Body of pancreas (tissue), 4 donors: ENCODE data around the gene HOXB3. TPM values are rescaled to one million over a fixed set of nuclear protein-coding genes. Genes with fewer than 3 reads are reported as not detected.

Experiments
- ATAC-seq: fragments of 150-250 bp; one replicate; pipeline ENCODE4 v1.9.1; 2016
- DNase-seq, 4 donors: peaks; one replicate each; pipeline ENCODE4 v3.0.0-alpha.2; 2019
- H3K27ac ChIP-seq, 4 donors: fragments of 200-600 bp; sonication (generic); 1 replicate in 3 of 4; 2 replicates in 1 of 4; pipeline versions ENCODE4 v1.5.1 to v1.6.1; 2016 to 2019; ENCODE audit warnings: mild to moderate bottlenecking in 1 of 4, mixed read lengths in 1 of 4, moderate library complexity in 1 of 4
- H3K27me3 ChIP-seq, 2 donors: fragments of 200-600 bp; sonication (generic); one replicate each; pipeline ENCODE4 v1.6.0; 2016; ENCODE audit warnings: mild to moderate bottlenecking in 1 of 2
- H3K36me3 ChIP-seq, 2 donors: fragments of 200-600 bp; sonication (generic); replicated peaks in 1 of 2; 2 replicates each; pipeline ENCODE4 v1.5.1; 2016; ENCODE audit warnings: low read depth in 2 of 2; ENCODE audit not compliant: insufficient read depth in 1 of 2
- H3K4me1 ChIP-seq: fragments of 200-600 bp; sonication (generic); one replicate; pipeline ENCODE4 v1.6.0; 2016
- H3K4me3 ChIP-seq, 2 donors: fragments of 200-600 bp; sonication (generic); 1 replicate in 1 of 2; 2 replicates in 1 of 2; pipeline ENCODE4 v1.5.1; 2016 to 2019
- H3K9me3 ChIP-seq, 3 donors: fragments of 200-600 bp; sonication (generic); 1 replicate in 2 of 3; 2 replicates in 1 of 3; pipeline ENCODE4 v1.5.1; 2016
- CTCF ChIP-seq, 7 experiments: fragments of 450-650 bp in 4 of 7; fragments of 200-600 bp in 3 of 7; sonication (generic) in 3 of 7; IDR thresholded peaks; one replicate each; pipeline ENCODE4 v1.5.1; 2016 to 2019; ENCODE audit warnings: antibody characterized with exemption in 7 of 7
- POLR2A ChIP-seq, 3 donors: fragments of 450-650 bp; IDR thresholded peaks; one replicate each; pipeline ENCODE4 v1.6.1; 2016; ENCODE audit warnings: antibody characterized with exemption in 3 of 3, mild to moderate bottlenecking in 2 of 3
- WGBS, 2 donors: methylation state at CpG; one replicate each; pipeline ENCODE4 v1.1.5; 2017; 5-methylcytosine and 5-hydroxymethylcytosine counted together
- intact Hi-C: fragments of 100-400 bp; cut with DNase I; formaldehyde crosslinking; loops from one replicate; pipeline ENCODE4 v1.15.1; 2023
- total RNA-seq, 2 donors: library from RNA; depleted of rRNA; stranded (reverse); fragments of >200 nt; gene quantifications; one replicate each; pipeline ENCODE4 v1.1.0, GENCODE V29; 2016

HOXB3 gene
- total RNA-seq, 2 donors from 2014 or later: 2.9 TPM; not detected in 1

DNA sequence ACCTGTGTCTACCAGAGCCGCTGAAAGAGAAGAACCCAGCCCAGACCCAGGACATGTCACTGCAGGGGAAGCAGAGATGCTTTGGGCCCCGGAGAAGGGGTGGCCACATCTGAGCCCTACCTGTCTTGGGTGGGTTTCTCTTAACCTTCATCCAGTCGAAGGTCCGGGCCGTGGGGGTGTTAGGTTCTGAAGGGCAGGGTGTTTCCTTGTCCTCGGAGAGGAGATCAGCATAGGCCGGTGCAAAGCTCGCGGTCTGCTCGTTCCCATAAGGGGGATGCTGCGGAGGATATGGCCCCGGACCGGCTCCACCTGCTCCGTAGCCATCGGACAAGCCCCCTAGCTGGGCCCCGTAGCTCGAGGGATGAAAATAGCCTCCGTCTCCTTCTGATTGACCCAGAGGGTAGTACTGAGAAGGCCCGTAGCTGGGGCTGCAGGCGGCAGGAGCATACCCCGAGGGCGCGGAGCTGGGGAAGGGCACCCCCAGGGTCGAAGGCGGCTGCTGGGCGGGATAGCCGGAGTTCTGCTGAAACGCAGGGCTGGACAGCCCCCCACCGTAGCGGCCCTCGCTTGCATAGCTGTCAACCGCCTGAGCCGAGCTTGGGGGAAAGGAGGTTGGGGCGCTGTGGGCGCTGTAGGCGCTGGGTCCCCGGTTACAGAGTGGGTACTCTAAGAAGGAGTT, 59.7 kb downstream of the HOXB3 start:
- no peak for DNase-seq

DNA sequence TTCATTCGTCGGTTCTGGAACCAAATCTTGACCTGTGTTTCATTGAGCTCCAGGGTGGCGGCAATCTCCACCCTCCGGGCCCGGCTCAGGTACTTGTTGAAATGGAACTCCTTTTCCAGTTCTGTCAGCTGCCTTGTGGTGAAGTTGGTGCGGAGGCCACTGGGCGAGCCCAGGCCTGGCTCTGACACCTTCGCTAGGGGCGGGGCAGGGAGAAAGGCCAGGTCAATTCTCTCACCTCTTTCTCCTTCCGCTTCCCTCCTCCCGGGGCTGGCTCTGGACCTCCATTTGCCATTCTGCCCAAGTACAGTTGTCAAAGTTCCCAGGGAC, 60.4 kb downstream of the HOXB3 start:
- Histone ChIP-seq H3K27me3 (peaks cover 0 to 12% of the 10 kb centered on the region in 2 donors), H3K27ac (no peak overlapping the region), H3K36me3 (no peaks in the 10 kb centered on the region), H3K9me3 (no peaks in the 10 kb centered on the region), H3K4me3 (no peak overlapping the region), H3K4me1 (peaks cover 5% of the 10 kb centered on the region)
- ATAC-seq: no peak
- no peak for DNase-seq
- 78 to 87% methylated on average over 10 to 11 of the region's 11 CpGs for WGBS, 2 donors
- no peak for TF ChIP-seq CTCF (IDR thresholded peaks at IDR 0.05)
- TF ChIP-seq POLR2A (IDR thresholded peaks at IDR 0.05): no peak
- intact Hi-C loops: no loop called here

More for the DNA sequence above, 59.7 kb downstream of the HOXB3 start:
- Histone ChIP-seq H3K9me3 (no peaks in the 10 kb centered on the region), H3K4me3 (no peak overlapping the region), H3K4me1 (peaks cover 5% of the 10 kb centered on the region), H3K27me3 (peaks cover 0 to 12% of the 10 kb centered on the region in 2 donors), H3K36me3 (no peaks in the 10 kb centered on the region), H3K27ac (no peak overlapping the region)
- WGBS, 2 donors: 44 to 45% methylated on average over 10 to 37 of the region's 37 CpGs
- intact Hi-C loops: no loop called here
- ATAC-seq: no peak
- no peak for TF ChIP-seq POLR2A (IDR thresholded peaks at IDR 0.05)
- TF ChIP-seq CTCF (IDR thresholded peaks at IDR 0.05): no peak

DNA sequence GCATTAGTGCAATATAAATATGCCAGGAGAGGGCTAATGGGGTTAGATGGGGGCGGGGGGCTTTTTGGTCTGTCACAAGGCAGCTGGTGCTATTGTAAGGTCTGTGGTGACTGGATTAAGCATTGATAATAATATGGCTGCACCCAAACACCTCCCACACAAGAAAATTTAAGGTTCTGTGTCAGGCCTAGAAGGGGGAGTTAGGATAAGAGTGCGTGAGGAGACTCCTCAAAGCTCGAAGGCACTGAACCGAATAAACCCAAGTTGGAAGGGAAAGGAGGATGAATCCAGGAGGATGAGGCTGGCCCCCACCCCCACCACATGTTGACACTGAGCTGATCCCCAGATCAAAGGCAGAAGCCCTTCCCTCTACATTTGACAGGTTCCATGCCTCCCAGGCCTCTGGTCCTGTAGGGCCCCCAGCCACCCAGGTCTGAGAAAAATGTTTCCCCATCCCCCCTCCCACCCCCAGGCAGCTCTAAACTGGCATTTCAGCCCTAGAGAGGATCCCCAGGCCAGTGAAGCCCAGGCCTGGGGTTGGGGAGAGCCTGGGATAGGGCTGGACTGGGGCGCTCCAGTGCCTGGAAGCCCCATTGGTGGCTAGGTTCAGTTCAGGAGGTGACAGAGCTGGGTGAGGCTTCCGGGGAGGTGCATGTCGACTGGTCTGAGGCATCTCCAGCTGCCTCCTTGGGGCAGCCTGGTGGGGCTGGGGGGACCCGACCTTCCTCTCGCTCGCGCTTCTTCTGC, 60.9 kb downstream of the HOXB3 start:
- Histone ChIP-seq H3K4me3 (no peak overlapping the region), H3K9me3 (no peaks in the 10 kb centered on the region), H3K4me1 (peaks cover 5% of the 10 kb centered on the region), H3K36me3 (no peaks in the 10 kb centered on the region), H3K27me3 (peaks cover 0 to 12% of the 10 kb centered on the region in 2 donors), H3K27ac (no peak overlapping the region)
- ATAC-seq: no peak
- TF ChIP-seq CTCF (IDR thresholded peaks at IDR 0.05): no peak
- TF ChIP-seq POLR2A (IDR thresholded peaks at IDR 0.05): no peak
- WGBS, 2 donors: 85 to 92% methylated on average over 7 to 11 of the region's 11 CpGs
- intact Hi-C loops: no loop called here
- no peak for DNase-seq

DNA sequence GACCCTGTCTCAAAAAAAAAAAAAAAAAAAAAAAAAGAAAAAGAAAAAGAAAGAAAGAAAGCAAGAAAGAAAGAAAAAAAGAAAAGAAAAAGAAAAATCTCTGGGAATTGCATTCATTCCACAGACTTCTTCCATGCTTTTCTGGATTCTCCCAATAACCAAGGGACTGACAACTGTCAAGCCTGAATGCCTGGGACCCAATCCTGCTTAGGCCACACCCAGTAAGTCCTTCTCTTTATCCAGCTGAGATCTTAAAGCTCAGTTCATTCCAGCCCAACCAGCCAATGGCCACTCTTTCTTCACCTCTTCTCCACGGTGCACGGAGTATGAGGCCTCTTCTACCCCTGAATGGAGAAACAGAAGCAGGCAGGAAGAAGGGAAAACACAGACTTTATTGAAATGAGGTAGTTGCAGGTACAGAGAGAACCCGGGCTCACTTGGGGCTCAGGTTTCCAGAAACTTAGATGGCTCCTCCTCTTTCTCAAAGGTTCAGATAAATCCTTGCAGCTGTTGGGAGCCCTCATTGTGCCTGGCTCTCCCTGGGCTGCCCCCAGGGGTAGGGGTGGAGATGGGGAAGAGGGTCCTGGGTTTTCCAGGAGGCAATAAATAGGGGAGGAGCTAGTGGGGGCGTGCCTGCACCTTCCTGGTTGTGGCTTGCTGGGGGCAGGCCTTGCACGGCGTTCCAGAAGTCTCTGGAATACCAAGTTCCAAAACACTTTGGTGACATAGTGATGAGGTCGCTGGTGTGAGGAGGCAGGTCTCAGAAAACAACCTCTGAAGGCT, 61.7 kb downstream of the HOXB3 start:
- Histone ChIP-seq H3K36me3 (no peaks in the 10 kb centered on the region), H3K27me3 (peaks cover 0 to 12% of the 10 kb centered on the region in 2 donors), H3K27ac (no peak overlapping the region), H3K4me3 (no peak overlapping the region), H3K9me3 (no peaks in the 10 kb centered on the region), H3K4me1 (peaks cover 5% of the 10 kb centered on the region)
- 45 to 51% methylated on average over 7 of the region's 7 CpGs for WGBS, 2 donors
- TF ChIP-seq POLR2A (IDR thresholded peaks at IDR 0.05) (no peak), CTCF (IDR thresholded peaks at IDR 0.05) (no peak)
- ATAC-seq: no peak
- intact Hi-C loops: no loop called here
- DNase-seq: no peak
